Thoracic aorta (tissue), 2 donors: ENCODE measurements around the gene CP. TPM values are rescaled to one million over a fixed set of nuclear protein-coding genes. Genes with fewer than 3 reads are reported as not detected.

ENCODE experiments used
- ATAC-seq: fragments of 150-250 bp; one replicate; pipeline ENCODE4 v1.8.0; 2017; ENCODE audit warnings: low read depth; ENCODE audit not compliant: insufficient number of reproducible peaks, low FRiP score
- DNase-seq: peaks from one replicate; pipeline ENCODE4 v3.0.0-alpha.2; 2020; ENCODE audit warnings: low spot score
- H3K27ac ChIP-seq, 2 donors: fragments of 200-600 bp; sonication (generic); 1 replicate in 1 of 2; 2 replicates in 1 of 2; pipeline ENCODE4 v1.5.1; 2016; ENCODE audit warnings: mild to moderate bottlenecking in 2 of 2, moderate library complexity in 2 of 2
- H3K27me3 ChIP-seq: fragments of 200-600 bp; sonication (generic); replicated peaks from 2 replicates; pipeline ENCODE4 v1.6.0; 2016; ENCODE audit warnings: mild to moderate bottlenecking; ENCODE audit not compliant: insufficient read depth
- H3K36me3 ChIP-seq: fragments of 200-600 bp; sonication (generic); one replicate; pipeline ENCODE4 v1.5.1; 2016
- H3K4me1 ChIP-seq, 2 donors: fragments of 200-600 bp; sonication (generic); 1 replicate in 1 of 2; 2 replicates in 1 of 2; pipeline versions ENCODE4 v1.5.1 to v1.6.0; 2016; ENCODE audit warnings: low read depth in 2 of 2, mild to moderate bottlenecking in 1 of 2; ENCODE audit not compliant: control insufficient read depth in 1 of 2
- H3K4me3 ChIP-seq: fragments of 200-600 bp; sonication (generic); 2 replicates; pipeline ENCODE4 v1.5.1; 2016; ENCODE audit warnings: mild to moderate bottlenecking
- H3K9me3 ChIP-seq: fragments of 200-600 bp; sonication (generic); 2 replicates; pipeline ENCODE4 v1.5.1; 2016
- total RNA-seq, 2 donors: library from RNA; depleted of rRNA; stranded (reverse); fragments of >200 nt; gene quantifications; one replicate each; pipeline versions ENCODE4 v1.1.0 to v1.2.3, GENCODE V29; 2016
- TF ChIP-seq, protein P1 (sequence below): fragments of 200-600 bp; sonication (generic); IDR thresholded peaks from one replicate; pipeline ENCODE4 v1.5.1; 2019; ENCODE audit warnings: antibody characterized with exemption

The CP gene
- total RNA-seq, 2 donors from 2014 or later, result 58.1 to 64.0 TPM

DNA sequence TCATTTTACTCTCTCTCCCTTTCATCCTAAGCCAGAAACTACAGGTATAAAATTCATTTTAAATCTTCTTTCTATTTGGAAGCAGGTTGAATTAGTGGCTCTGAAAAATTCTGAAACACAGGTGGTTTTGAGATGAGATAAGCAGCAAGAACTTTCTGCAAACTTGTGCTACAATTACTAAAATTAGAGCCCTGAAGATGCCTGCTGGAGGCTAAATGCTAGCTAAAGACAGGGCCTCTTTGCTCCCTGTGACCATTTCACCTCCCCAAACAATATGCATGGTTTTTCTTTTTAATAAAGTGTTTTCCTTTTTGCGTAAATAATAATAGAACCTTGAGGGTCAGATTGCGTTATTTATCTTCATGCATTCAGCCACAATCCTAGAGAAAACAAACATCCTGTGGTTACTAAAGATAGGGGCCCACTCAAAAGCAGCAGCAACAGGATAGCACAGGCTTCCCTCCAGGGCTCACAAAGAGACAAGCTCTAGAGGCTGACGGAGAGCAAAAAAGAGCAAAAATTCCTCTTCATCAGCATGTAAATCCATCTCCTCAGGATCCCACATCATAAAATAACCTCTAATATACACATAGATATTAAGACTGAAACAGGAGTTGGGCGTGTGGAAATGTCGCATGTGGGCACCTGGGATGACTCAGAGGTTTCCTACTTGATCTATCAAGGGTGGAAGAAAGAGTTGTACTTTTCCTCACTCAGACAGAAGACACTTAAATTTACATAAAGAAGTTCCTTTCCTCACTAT is 26.5 kb upstream of the CP start:
- no peak for ATAC-seq
- TF ChIP-seq, protein P1, sequence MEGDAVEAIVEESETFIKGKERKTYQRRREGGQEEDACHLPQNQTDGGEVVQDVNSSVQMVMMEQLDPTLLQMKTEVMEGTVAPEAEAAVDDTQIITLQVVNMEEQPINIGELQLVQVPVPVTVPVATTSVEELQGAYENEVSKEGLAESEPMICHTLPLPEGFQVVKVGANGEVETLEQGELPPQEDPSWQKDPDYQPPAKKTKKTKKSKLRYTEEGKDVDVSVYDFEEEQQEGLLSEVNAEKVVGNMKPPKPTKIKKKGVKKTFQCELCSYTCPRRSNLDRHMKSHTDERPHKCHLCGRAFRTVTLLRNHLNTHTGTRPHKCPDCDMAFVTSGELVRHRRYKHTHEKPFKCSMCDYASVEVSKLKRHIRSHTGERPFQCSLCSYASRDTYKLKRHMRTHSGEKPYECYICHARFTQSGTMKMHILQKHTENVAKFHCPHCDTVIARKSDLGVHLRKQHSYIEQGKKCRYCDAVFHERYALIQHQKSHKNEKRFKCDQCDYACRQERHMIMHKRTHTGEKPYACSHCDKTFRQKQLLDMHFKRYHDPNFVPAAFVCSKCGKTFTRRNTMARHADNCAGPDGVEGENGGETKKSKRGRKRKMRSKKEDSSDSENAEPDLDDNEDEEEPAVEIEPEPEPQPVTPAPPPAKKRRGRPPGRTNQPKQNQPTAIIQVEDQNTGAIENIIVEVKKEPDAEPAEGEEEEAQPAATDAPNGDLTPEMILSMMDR, result no peak
- peak overlapping the region; percentile 52 to 59 for H3K27ac ChIP-seq

GRCh38 chr3:149247008-149247710 is 25.5 kb upstream of the CP start:
- no peaks in the 10 kb centered on the region for H3K9me3 ChIP-seq
- TF ChIP-seq, protein P1, result no peak
- no peak for DNase-seq
- H3K27me3 ChIP-seq, result no peaks in the 10 kb centered on the region
- H3K4me1 ChIP-seq, result peaks cover 27 to 49% of the 10 kb centered on the region in 2 donors
- H3K36me3 ChIP-seq, result no peaks in the 10 kb centered on the region
- H3K4me3 ChIP-seq, result no peak overlapping the region
- peak overlapping the region; percentile 52 for H3K27ac ChIP-seq
- ATAC-seq, result peak; percentile 81

More for the DNA sequence above, 26.5 kb upstream of the CP start:
- Histone ChIP-seq H3K4me3 (no peak overlapping the region), H3K27me3 (no peaks in the 10 kb centered on the region), H3K4me1 (peaks cover 27 to 49% of the 10 kb centered on the region in 2 donors), H3K9me3 (no peaks in the 10 kb centered on the region), H3K36me3 (no peaks in the 10 kb centered on the region)
- DNase-seq, result no peak

GRCh38 chr3:149245738-149246451 is 24.3 kb upstream of the CP start:
- H3K4me1 ChIP-seq, result peaks cover 27 to 49% of the 10 kb centered on the region in 2 donors
- no peaks in the 10 kb centered on the region for H3K27me3 ChIP-seq
- no peaks in the 10 kb centered on the region for H3K36me3 ChIP-seq
- DNase-seq (no peak), ATAC-seq (no peak)
- TF ChIP-seq, protein P1, result no peak
- no peaks in the 10 kb centered on the region for H3K9me3 ChIP-seq
- peak overlapping the region; percentile 52 to 64 for H3K27ac ChIP-seq
- peak overlapping the region; percentile 14 for H3K4me3 ChIP-seq

DNA sequence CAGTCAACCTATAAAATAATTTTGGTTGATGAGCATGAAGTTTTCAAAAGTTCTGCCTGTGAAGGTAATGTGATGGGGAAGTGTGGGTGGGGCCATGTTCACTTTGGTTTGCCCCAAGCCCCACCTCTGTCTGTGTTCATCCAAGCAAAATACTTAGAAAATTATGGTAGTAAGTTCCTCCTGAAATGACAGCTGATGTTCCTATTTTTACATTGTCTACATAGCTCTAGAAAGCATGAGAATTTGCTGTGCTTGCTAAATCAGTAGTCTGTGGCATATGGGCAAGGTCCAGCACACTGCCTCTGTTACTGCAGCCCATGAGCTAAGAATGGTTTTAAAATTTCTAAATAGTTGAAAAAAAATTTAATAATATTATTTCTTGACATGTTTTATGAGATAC is 21.9 kb upstream of the CP start:
- H3K4me1 ChIP-seq, result peaks cover 27 to 44% of the 10 kb centered on the region in 2 donors
- H3K27me3 ChIP-seq, result no peaks in the 10 kb centered on the region
- TF ChIP-seq, protein P1, result no peak
- ATAC-seq, result no peak
- DNase-seq, result no peak
- no peaks in the 10 kb centered on the region for H3K9me3 ChIP-seq
- no peak overlapping the region for H3K4me3 ChIP-seq
- no peak overlapping the region for H3K27ac ChIP-seq
- H3K36me3 ChIP-seq, result no peaks in the 10 kb centered on the region
